ENCODE measurements around the gene ATXN7. TPM values are rescaled to one million over a fixed set of nuclear protein-coding genes. Genes with fewer than 3 reads are reported as not detected.

The ATXN7 gene
- total RNA-seq, 3 donors from 2014 or later: 37.4 to 56.2 (median 47.9) TPM

- Histone ChIP-seq H3K9me3 (no peaks in the 10 kb centered on the region), H3K36me3 (no peaks in the 10 kb centered on the region), H3K4me1 (no peaks in the 10 kb centered on the region), H3K27me3 (peaks cover 0 to 4% of the 10 kb centered on the region in 2 donors), H3K27ac (no peak overlapping the region), H3K4me3 (no peak overlapping the region)
- DNase-seq (ENCODE audit: low spot score in 2 of 2): no peak
- intact Hi-C loops (cut with DNase I; ENCODE audit: low total_unique reads): loop anchor here (10.0 kb wide), 1 partner anchor 362 kb away; no protein-coding TSS in a partner anchor
- TF ChIP-seq CTCF (IDR thresholded peaks at IDR 0.05) (no peak), POLR2A (IDR thresholded peaks at IDR 0.05) (no peak)
Observed at GRCh38 chr3:64033069-64033468, 169.4 kb downstream of the ATXN7 start.

GRCh38 chr3:64037084-64037483 lies 173.4 kb downstream of the ATXN7 start:
- TF ChIP-seq CTCF (IDR thresholded peaks at IDR 0.05): no peak
- no peak for TF ChIP-seq POLR2AphosphoS5 (IDR thresholded peaks at IDR 0.05)
- TF ChIP-seq POLR2A (IDR thresholded peaks at IDR 0.05): no peak
- no peak for DNase-seq (ENCODE audit: low spot score in 2 of 2)
- Histone ChIP-seq H3K4me3 (no peak overlapping the region), H3K36me3 (no peaks in the 10 kb centered on the region), H3K4me1 (no peaks in the 10 kb centered on the region), H3K27me3 (no peaks in the 10 kb centered on the region), H3K27ac (no peak overlapping the region), H3K9me3 (no peaks in the 10 kb centered on the region)
- intact Hi-C loops (cut with DNase I; ENCODE audit: low total_unique reads): loop anchor here (10.0 kb wide), 1 partner anchor 358 kb away; no protein-coding TSS in a partner anchor

- no peak overlapping the region for H3K4me3 ChIP-seq
- H3K27me3 ChIP-seq: no peaks in the 10 kb centered on the region
- no peaks in the 10 kb centered on the region for H3K9me3 ChIP-seq
- TF ChIP-seq CTCF (IDR thresholded peaks at IDR 0.05): no peak
- TF ChIP-seq POLR2AphosphoS5 (IDR thresholded peaks at IDR 0.05): no peak
- no peak for TF ChIP-seq POLR2A (IDR thresholded peaks at IDR 0.05)
- no peaks in the 10 kb centered on the region for H3K4me1 ChIP-seq
- no peak overlapping the region for H3K27ac ChIP-seq
- intact Hi-C loops (cut with DNase I; ENCODE audit: low total_unique reads): loop anchor here (10.0 kb wide), 1 partner anchor 356 kb away; no protein-coding TSS in a partner anchor
- no peak for DNase-seq (ENCODE audit: low spot score in 2 of 2)
- H3K36me3 ChIP-seq: no peaks in the 10 kb centered on the region
Observed at GRCh38 chr3:64038253-64038767, 174.6 kb downstream of the ATXN7 start.

- no peaks in the 10 kb centered on the region for H3K36me3 ChIP-seq
- intact Hi-C loops (cut with DNase I; ENCODE audit: low total_unique reads): loop anchor here (10.0 kb wide), 1 partner anchor 355 kb away; no protein-coding TSS in a partner anchor
- no peaks in the 10 kb centered on the region for H3K27me3 ChIP-seq
- H3K4me3 ChIP-seq: no peak overlapping the region
- no peak for DNase-seq (ENCODE audit: low spot score in 2 of 2)
- TF ChIP-seq POLR2AphosphoS5 (IDR thresholded peaks at IDR 0.05) (no peak), POLR2A (IDR thresholded peaks at IDR 0.05) (no peak), CTCF (IDR thresholded peaks at IDR 0.05) (no peak)
- H3K9me3 ChIP-seq: no peaks in the 10 kb centered on the region
- H3K4me1 ChIP-seq: no peaks in the 10 kb centered on the region
- H3K27ac ChIP-seq: no peak overlapping the region
Observed at GRCh38 chr3:64039332-64039731, 175.7 kb downstream of the ATXN7 start.

- no peaks in the 10 kb centered on the region for H3K27me3 ChIP-seq
- no peak for DNase-seq (ENCODE audit: low spot score in 2 of 2)
- intact Hi-C loops (cut with DNase I; ENCODE audit: low total_unique reads): loop anchor here (10.0 kb wide), 1 partner anchor 355 kb away; no protein-coding TSS in a partner anchor
- H3K4me1 ChIP-seq: no peaks in the 10 kb centered on the region
- H3K27ac ChIP-seq: no peak overlapping the region
- H3K4me3 ChIP-seq: no peak overlapping the region
- TF ChIP-seq CTCF (IDR thresholded peaks at IDR 0.05): no peak
- TF ChIP-seq POLR2A (IDR thresholded peaks at IDR 0.05): no peak
- TF ChIP-seq POLR2AphosphoS5 (IDR thresholded peaks at IDR 0.05): no peak
- H3K9me3 ChIP-seq: no peaks in the 10 kb centered on the region
- no peaks in the 10 kb centered on the region for H3K36me3 ChIP-seq
Observed at GRCh38 chr3:64039981-64040733, 176.5 kb downstream of the ATXN7 start.

Measured in breast epithelium (tissue), 4 donors.